ENCODE measurements around the gene CEP89.
"Not testable (repeated sequence)": the region's sequence is repeated elsewhere in the genome, so short reads cannot be mapped to it uniquely, and the experiment has no call there.

CEP89 gene

DNA sequence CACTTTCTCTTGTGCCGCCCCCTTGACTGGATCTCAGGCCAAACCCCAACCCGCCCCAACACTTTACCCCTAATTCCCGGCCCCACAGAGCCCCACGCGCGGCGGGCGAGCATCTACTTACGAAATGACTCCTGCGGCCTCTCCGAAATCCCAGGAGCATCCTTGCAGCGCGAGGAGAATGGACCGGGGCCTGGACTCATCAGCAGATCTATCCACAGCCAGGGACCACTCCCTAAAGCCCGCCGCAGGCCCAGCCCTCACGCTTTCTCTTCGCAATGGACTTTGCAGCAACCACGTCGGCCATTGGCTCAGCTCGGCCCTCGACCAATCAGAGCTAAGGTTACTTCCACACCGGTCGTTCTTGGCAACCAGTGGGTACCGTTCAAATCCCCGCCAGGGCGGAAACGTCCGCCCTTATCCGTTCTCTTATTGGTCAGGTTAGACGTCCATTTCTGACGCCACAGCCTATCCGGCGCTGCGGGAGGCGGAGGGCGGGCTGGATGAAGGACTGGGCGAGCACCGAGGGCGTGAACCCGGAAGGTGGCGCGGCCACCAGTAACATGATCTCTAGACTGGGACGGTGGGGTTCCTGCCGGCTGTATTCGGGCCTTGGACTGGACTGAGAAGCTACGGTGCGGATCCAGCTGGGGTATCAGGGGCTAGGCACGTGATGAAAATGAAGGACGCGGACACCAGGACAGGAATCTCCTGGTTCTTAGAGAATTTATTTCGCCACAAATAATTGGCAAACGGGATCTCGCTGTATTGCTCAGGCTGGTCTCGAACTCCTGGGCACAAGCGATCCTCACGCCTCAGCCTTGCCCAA lies at the start of gene CEP89, which contains the start of gene FAAP24:
TSS of gene CEP89 (minus strand) at position 244 of the 826 bp plus-strand sequence. CDS start at position 160, 84 bp downstream.
TSS of gene FAAP24 (plus strand) at position 528 of the 826 bp plus-strand sequence. CDS start 955 bp downstream, outside the sequence.
- peak; percentile 97 for DNase-seq

DNA sequence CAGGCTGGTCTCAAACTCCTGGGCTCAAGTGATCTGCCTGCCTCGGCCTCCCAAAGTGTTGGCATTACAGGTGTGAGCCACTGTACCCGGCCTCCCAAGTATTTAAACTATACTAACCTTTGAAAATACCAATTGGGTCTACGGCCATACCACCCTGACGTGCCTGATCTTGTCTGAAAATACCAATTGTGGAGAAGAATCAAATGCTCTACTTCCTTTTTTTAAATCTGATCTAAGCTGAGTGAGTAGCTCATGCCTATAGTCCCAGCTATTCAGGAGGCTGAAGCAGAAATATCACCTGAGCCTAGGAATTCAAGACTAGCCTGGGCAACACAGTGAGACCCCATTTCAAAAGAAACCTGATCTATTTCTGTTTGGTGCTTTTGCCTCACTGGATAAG lies 39.1 kb upstream of the CEP89 start:
- DNase-seq, result not testable (repeated sequence)

DNA sequence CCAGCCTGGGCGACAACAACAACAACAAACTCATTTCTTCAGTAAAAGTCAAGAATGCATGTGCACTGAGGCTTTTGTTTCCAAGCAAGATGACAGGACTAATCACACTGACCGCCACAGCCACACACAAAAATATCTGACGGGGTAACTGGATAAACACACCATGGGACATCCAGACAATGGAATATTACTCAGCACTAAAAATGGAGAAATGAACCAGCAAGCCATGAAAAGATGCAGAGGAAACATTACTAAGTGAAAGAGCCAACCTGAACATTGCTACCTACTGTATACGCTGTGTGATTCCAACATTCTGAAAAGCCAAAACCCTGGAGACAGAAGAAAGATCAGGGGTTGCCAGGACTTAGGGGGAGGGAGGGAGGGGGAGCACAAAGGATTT lies 37.0 kb upstream of the CEP89 start:
- no peak for DNase-seq

DNA sequence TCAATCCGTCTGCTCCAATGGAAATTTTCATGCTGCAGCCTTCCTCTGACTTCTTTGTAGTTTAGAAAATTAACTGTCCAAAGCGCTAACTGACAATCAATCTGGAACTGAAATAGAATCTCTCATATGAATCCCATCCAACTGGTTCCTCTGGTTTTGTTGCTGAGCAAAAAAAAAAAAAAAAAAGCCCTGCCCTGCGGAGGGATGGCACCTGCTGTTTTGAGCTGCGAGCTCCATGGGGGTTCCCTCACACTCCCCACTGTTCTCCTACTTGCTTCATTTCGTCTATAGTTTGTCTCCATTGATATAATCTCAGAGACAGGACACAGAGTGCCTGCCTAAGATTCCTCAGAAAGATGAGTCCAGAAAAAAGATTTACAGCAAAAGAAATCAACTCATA lies 33.7 kb upstream of the CEP89 start:
- DNase-seq, result no peak

DNA sequence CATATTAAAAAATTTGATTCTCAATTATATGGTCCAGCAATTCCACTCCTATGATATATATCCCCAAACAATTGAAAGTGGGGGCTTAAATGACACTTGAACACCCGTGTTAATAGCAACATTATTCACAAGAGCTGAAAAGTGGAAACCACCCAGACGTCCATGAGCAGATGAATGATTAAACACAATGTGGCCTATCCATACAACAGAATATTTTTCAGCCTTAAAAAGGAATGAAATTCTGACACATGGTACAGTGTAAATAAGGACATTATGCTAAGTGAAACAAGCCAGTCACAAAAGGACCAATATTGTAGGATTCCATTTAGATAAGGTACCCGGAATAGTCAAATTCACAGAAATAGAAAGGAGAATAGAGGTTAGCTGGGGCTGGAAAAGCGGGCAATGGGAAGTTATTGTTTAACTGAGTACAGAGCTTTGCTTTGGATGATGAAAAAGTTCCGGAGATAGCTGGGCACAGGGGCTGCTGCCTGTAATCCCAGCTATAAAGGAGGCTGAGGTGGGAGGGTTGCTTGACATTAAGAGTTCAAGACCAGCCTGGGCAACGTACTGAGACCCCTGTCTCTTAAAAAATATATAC lies 31.8 kb upstream of the CEP89 start:
- not testable (repeated sequence) for DNase-seq

DNA sequence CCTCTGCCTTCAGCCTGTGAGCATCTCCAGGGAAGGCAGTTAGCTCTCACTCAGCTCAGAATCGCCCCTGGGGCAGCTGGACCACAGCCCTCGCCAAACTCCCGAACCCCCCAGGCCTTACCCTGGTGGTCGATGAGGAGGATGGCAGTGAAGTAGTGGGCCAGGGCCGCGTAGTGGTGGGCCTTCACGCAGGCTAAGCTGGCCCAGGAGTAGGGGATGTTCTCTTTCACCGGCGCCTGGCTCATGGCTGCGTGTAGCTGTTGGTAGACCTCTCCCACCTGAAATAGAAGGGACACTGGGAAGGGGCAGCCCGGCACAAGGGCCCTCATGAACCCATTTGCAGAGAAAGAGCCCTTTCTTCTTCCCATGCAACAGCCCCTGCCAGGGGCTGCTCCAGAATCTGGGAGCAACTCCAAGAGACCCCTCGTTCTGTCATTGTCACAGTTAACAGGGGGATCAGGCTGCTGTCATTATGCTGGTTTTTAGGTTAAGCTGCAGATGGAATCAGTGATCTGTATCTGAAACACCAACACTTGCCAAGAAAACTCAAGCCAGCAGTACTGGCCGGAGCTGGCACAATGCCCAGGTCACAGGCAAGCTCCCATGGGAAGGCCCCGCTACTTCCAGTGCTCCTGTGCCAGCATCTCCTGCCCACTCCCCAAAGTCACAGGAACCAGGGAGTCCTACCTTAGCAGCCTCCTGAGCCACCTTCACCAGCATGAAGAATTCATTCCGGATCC lies 30.5 kb upstream of the CEP89 start:
- not testable (repeated sequence) for DNase-seq

DNA sequence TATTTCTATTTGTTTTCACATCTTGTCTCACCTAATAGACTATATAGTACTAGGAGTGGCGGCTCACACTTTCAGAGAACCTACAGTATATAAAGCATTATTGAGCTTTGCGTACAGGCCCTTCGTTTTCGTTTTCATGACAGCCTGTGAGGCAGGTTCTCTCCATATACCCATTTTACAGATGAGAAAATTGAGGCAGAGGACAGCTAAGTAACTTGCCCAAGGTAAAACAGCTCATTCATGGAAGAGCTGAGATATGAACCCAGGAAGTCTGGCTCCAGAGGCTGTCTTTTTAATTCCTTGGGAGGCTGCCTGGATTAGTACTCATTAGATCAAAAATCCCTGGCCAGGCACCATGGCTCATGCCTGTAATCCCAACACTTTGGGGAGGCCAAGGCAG lies 29.2 kb upstream of the CEP89 start:
- DNase-seq, result no peak

DNA sequence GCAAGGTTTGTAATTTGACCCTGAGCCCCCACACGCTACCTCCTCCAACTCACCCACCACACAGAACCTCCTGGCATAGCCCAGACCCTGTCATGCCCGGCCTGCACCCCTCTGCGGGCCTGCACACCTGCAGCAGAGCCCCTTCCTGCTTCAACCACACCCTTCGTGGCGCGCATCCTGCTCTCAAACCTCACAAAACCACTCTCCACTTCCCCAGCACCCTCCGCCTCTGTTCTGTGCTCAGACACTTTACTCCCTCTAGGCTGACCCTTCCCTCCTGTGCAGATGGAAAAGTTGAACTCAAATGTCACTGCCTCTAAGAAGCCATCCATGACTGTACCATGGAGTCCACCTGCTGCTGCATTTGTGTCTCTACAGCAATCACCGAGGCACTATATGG lies 28.8 kb upstream of the CEP89 start:
- no peak for DNase-seq

DNA sequence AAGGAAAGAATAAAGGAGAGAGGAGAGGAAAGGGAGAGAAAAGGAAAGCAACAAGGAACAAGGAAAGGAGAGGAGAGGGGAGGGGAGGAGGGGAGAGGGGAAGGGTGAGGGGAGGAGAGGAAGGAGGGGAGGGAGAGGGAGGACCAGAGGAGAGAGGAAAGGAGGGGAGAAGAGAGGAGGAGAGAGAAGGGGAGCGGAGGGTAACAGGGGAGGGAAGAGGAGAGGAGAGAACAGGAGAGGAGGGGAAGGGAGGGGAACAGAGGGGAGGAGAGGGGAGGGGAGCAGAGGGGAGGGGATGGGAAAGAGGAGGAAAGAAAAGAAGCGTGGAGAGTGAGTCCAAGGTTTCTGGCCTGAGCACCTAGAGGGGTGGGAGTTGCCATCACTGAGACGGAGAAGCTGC lies 27.0 kb upstream of the CEP89 start:
- DNase-seq, result no peak

DNA sequence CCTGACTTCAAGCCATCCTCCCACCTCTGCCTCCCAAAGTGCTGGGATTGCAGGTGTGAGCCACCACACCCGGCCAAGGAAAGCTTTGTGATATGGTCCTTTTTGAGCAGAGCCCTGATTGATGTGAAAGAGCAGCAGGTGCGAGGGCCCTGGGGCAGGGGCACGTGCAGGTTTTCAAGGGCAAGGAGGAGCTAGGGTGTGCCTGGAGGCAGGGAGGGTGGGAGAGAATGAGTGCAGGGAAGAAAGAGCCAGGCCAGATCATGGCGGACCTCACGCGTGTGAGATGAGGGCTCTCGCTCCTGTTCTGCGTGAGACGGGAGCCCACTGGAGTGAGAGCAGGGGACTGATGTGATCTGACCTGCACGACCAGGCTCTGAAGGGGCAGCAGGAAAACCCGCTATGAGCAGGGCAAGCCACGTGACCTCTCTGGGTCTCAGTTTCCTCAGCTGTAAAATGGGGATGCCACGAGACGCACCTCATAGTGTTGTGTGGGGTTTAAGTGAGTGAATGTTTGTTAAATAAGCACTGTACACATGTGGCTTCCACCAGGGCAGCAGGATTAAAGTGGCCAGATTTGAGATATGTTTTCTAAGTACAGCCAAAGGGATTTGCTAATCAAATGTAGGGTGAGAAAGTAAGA lies 26.1 kb upstream of the CEP89 start:
- DNase-seq, result no peak

DNA sequence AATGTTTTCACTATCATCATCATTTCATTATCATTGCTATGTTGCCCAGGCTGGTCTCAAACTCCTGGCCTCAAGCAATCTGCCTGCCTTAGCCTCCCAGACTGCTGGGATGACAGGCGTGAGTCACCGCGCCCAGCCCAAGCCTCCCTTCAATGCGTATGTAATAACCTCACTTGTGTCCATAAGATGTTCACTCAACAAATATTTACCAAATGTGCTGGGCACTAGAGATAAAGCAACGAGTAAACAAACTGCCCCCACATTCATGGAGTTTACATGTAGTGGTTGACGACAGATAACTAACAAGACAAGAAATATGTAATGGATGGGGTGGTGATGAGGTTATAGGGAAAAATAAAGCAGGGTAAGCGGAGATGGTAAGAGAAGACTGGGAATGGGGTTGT lies 25.3 kb upstream of the CEP89 start:
- not testable (repeated sequence) for DNase-seq

DNA sequence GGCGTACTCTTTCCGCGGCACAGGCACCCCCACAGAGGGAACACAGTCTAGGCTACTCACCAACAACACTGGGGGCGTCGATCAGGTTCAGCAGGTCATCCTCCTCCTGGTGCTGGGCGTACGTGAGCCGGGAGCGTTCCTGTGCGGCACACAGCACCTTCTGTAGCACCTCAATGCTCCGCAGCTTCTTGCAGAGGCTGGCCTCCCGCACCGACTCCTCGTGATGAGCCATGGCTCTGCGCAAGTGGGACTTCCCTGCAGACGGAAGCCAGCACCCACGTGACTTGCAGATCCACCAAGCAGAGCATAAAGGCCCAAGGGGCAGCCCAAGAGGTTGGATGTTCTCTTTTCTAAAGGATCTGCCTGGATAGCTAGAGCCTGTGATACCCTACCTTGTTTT lies 24.2 kb upstream of the CEP89 start:
- not testable (repeated sequence) for DNase-seq

DNA sequence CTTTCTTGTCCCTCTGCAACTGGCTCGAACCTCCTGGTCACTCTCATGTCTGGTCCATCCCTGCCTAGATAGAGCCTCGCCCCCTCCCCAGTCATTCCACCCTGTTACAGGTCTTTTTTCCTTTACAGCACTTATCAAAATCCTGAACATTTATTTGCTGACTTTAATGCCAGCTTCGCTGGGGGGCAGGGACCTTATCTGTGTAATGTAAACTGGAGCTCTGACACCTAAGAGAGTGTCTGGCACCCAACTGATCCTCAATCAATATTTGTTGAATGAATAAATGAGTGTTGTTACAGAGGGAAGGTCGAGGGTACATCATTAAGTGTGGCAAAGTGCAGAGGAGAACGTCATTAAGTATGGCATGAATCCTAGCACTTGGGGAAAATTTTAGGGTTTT lies 17.0 kb upstream of the CEP89 start:
- no peak for DNase-seq

DNA sequence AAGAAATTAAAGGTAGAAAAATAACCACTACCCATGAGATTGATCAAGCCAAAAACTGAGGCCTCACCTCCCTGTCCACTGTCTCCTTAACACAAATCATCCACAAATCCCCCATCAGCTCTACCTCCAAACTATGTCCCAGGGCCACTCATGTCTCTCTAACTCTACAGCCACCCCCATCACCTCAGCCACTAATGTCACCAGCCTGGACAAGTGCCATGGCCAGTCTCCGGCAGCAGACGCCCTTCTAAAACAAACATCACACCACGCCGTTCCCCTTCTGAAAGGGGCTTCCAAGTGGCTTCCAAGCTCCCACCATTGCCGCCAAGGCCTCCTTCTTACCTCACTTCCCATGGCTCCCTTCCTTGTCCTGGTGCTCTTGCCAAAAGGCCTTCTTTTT lies 16.5 kb upstream of the CEP89 start:
- not testable (repeated sequence) for DNase-seq

DNA sequence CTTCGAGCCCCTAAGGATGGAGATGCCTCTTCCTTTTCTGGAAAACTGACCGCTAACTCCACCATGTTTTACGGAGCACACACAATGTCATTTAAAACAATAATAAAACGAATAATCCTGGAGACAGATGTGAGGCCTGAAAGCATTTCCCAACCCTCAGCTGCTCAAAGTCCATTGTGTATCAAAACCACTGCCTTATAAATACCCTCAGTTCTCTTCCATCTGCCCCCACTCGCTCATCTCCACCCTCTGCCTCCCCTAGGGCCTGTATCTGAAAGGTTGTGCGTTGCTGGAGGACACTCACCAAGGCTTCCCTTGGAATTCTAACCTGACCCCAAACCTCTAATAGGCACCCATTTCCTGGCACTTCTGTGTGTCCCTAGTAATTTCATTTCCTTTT lies 10.7 kb upstream of the CEP89 start:
- DNase-seq, result not testable (repeated sequence)

DNA sequence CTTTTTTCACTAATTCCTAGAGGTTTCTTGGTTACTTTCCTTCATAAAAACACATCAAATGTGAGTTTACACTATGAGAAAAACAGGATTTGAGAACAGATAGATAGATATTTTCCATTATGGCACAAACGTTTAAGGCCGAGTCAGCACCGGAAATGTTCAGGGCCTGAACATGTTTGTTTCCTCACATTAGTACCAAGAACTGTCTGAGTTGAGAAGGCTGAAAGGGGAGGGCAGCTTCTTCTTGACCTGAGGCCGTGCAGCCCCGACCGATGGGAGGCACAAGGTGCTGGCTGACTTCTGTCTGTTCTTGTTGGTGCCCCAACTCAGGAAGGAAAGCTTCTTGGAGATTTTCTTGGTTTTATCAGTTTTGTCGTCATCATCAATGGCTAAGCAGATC lies 8.0 kb upstream of the CEP89 start:
- DNase-seq, result not testable (repeated sequence)

DNA sequence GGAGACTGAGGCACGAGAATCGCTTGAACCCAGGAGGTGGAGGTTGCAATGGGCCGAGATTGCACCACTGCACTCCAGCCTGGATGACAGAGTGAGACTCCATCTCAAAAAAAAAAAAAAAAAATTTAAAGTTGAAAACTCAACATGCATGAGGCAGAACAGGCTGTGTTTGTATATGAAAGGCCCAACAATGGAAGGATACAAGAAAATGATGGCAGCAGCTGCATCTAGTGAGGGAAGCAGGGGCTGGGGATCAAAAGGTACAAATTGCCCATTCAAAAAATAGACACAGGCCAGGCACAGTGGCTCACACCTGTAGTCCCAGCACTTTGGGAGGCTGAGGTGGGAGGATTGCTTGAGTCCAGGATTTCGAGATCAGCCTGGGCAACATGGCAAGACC lies 6.1 kb upstream of the CEP89 start:
- not testable (repeated sequence) for DNase-seq

DNA sequence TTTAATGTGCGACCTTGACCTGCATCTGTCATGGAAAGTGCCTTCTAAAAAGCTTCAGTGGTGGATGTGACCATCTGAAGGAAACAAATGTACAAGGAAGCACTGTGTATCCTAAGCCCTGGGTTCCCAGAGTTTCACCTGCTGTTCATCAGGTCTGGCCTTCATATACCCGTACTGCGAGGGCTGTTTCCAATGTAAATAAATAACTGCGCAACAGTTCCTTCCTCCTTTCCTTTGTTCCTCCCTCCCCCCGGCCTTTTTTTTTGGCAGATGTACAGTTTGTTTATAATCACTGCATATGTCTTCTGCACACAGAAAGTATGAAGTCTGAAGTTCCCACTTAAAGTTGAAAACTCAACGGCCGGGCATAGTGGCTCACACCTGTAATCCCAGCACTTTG lies 5.5 kb upstream of the CEP89 start:
- DNase-seq, result no peak

DNA sequence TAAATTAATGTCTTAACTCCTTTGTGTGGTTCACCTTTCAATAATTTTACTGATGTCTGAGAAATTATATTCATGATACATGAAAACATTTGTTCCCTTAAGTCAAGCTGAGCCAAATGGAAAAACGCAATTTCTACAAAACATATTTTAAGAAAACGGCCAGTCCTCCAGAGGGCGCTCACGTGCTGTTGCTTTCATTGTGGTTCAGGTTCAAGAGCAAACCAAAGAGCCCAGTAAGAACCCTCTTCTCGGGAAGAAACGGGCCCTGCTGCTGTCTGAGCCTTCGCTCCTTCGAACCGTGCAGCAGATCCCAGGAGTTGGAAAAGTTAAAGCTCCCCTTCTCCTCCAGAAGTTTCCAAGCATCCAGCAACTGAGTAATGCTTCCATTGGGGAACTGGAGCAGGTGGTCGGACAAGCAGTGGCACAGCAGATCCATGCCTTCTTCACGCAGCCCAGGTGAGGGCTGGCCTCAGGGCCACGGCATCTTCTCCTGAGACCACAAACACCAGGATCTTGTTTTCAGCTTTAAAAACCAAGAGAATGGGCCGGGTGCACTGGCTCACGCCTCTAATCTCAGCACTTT lies 4.6 kb upstream of the CEP89 start:
- peak; percentile 61 for DNase-seq

DNA sequence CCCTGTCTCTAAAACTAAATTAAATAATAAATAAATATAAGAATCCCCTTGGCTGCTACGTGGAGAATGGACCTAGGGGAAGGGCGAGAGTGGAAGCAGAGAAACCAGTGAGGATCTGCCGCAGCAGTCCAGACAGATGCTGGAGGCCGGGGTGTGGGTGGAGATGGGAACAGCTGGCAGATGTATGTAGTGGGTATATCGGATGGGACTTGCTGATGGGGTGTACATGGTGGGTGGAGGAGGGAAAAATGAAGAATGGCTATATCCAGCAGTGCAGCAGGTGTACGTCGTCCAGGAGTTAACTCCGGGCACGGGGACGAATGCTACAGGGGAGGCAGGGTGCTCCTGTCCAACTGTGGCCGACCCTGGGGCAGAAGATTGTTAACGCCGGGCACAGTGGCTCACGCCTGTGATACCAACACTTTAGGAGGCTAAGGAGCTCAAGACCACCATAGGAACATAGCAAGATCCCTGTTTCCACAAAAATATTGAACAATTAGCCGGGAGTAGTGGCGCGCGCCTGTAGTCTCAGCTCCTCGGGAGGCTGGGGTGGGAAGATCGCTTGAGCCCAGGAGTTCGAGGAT lies 654 bp downstream of the CEP89 start:
- no peak for DNase-seq

DNA sequence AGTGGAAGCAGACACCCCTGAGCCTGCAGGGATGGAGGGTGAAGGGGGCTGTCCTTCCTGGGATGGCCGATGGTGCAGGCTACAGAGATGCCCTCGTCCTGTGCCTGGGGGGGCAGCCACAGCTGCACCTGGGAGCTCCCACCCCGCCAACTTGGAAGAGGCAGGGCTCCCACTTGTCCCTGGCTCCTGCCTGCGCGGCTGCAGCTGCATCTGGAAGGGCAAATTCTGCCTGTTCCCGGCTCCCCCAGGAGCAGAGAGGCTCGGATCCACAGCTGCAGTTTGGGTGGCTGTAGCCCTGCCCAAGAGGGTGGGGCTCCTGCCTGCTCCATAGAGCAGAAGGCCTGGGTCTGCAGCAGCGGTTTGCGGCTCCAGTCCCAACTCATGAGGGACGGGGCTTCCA lies 2.2 kb downstream of the CEP89 start:
- no peak for DNase-seq

DNA sequence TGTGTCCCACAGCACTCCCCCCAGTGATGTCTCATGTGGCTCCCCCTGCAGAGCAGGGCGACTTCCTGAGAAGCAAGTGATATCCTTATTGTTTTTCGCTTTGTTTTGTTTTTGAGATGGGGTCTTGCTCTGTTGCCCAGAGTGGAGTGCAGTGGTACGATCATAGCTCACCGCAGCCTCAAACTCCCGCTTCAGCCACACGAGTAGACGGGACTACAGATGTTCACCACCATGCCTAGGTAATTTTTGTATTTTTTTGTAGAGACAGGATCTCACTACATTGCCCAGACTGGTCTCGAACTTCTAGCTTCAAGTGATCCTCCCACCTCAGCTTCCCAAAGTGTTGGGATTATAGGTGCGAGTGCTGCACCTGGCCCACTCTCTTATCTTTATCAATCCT lies 5.0 kb downstream of the CEP89 start:
- DNase-seq, result no peak
